ENCODE measurements around the gene TNNI2.

- TF ChIP-seq CTCF (IDR thresholded peaks at IDR 0.05) = no peak
- no peak for TF ChIP-seq POLR2A (IDR thresholded peaks at IDR 0.05)
Measured at GRCh38 chr11:1879941-1880720, 41.4 kb downstream of the TNNI2 start.
